Neural cell (in vitro differentiated cells): ENCODE measurements around the gene CACNA1I.

Experiments used
- CTCF ChIP-seq: fragments of 450-650 bp; IDR thresholded peaks from 2 replicates; pipeline ENCODE4 v1.5.1; 2014; ENCODE audit warnings: antibody characterized with exemption, mild to moderate bottlenecking, moderate library complexity; ENCODE audit not compliant: poor library complexity, severe bottlenecking
- EP300 ChIP-seq: fragments of 450-650 bp; conservative IDR thresholded peaks from 2 replicates; pipeline ENCODE4 v1.6.1; 2014; ENCODE audit warnings: antibody characterized with exemption, mild to moderate bottlenecking, moderate library complexity; ENCODE audit not compliant: poor library complexity, severe bottlenecking
- EZH2 ChIP-seq: fragments of 200-600, 300-800 bp; shearing (Covaris generic), sonication (generic); IDR thresholded peaks from 2 replicates; pipeline ENCODE4 v1.6.1; 2014; ENCODE audit warnings: antibody characterized with exemption, low read length, borderline replicate concordance, mild to moderate bottlenecking; ENCODE audit not compliant: insufficient read depth, poor library complexity, severe bottlenecking
- RAD21 ChIP-seq: fragments of 450-650 bp; conservative IDR thresholded peaks from 2 replicates; pipeline ENCODE4 v1.6.1; 2014; ENCODE audit warnings: antibody characterized with exemption, mild to moderate bottlenecking, moderate library complexity
- REST ChIP-seq: IDR thresholded peaks from 2 replicates; pipeline ENCODE4 v1.6.1; 2012; ENCODE audit warnings: borderline replicate concordance
- SMC3 ChIP-seq: fragments of 450-650 bp; conservative IDR thresholded peaks from 2 replicates; pipeline ENCODE4 v1.6.1; 2014; ENCODE audit warnings: antibody characterized with exemption, mild to moderate bottlenecking, moderate library complexity; ENCODE audit not compliant: poor library complexity
- TAF1 ChIP-seq: IDR thresholded peaks from 2 replicates; pipeline ENCODE4 v1.6.1; 2012; ENCODE audit warnings: low read depth

GRCh38 chr22:39663751-39664150, 93.2 kb downstream of the CACNA1I start:
- TF ChIP-seq CTCF (no peak), EZH2 (no peak), EP300 (no peak), TAF1 (no peak), SMC3 (no peak), REST (no peak), RAD21 (no peak)
